Central memory CD4-positive, alpha-beta T cell (primary cell): ENCODE data around the gene PRKAG2.

Experiments used
- DNase-seq: peaks from one replicate; pipeline ENCODE4 v3.0.0; 2022

Gene PRKAG2

DNA sequence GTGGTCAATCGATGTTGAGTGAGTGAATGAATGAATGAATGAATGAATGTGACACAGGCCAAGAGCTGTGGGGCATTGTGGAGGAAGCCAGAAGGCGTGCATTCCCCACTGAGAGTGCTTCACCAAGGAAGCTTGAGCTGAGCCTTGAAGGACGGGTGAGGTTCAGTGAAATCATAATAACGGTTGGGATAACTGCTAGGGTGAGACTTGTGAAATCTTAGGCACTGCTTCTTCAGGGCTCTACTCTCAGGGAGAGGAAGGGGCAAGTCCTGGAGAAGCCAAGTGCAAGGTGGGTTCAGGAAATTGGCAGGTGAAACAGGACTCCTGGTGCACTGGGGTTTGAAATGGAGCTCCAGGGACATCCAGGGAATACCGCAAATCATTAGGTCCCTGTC lies 23.7 kb upstream of the PRKAG2 start:
- DNase-seq, result no peak

DNA sequence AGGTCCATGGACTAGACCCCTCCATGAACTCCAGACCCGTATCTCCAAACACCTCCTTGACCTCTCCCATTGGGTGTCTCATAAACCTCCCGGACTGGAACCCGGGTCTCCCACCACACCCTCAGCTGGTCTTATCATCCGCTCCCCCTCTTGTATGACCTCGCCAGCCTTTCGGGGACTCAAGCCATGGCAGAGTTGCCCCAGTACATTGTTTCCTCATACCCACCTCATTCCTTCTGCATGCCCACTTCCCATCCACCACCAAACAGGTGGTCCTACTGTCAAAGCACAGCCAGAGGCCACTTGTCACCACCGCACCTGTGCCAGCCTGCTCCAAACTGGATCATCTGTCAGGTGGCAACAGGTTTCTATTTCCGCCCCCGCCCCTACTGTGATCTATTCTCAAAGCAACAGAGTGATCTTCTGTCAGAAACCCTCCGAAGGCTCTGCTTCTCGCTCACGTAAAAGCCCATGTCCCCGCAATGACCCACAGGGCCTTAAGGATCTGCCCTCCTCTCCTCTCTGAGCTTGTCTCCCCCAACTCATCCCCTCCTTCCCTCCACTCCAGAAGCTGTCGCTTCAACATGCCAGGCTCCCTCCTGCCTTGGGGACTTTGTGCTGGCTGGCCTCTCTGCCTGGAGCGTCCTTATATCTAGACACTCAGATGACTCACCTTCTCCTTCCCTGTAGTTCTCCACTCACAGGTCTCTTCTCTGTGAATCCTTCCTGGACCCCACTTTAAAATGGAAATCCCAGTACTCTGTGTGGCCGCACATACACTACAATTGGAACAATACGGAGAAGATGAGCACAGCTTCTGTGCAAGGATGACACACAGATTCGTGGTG lies 22.8 kb upstream of the PRKAG2 start:
- DNase-seq, result no peak

DNA sequence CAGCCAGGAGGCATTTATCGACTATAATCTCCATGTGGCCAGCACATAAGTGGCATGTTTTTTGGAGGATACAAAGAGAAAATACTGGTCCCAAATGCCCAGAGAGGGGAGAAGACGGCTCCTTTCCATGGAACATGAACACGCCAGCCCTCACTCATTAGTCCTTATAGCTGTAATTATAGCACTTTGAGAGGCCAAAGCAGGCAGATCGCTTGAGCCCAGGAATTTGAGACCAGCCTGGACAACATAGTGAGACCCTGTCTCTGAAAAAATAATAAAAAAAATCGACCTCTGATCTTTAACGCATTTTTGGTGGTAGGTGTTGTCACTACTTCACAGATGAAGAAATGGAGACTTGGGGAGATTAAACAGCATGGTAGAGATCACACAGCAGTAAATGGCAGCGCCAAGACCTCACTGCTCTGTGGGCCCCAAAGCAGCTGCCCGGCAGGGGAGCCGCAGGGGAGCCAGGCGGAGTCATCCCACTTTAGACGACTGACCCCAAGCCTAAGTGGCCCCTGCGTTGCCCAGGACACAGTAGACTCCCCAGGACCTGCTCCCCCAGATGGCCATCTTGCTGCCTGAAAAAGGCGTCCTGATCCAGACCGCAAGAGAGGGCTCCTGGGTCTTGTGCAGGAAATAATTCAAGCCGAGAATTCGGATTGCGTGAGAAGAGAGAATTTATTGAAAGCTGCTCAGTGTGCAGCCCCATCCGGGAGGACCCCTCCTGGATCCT lies 21.2 kb upstream of the PRKAG2 start:
- no peak for DNase-seq

DNA sequence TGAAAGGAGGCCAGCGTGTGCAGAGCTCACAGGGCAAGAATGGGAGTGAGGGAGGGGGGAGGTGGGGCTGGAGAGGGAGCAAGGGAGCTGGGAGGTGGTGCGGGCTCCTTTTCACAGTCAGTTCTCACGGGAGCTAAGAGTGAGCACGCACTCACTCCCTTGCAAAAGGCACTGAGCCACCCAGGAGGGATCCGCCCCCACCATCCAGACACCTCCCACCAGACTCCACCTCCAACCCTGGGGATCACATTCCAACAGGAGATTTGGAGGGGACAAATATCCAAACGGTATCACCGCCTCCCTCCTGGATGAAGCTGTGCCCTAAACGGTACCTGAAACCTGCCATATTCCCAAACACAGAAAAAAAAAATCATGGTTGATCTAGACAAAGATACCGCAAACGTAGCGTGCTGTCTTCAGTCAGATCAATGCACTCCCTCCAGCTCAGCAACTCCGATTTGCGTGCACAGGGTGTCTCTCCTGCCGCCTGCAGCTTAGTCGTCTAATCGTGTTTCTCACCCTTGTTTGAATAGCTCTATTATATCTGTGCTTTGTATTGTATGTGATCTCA lies 20.3 kb upstream of the PRKAG2 start:
- DNase-seq, result no peak

DNA sequence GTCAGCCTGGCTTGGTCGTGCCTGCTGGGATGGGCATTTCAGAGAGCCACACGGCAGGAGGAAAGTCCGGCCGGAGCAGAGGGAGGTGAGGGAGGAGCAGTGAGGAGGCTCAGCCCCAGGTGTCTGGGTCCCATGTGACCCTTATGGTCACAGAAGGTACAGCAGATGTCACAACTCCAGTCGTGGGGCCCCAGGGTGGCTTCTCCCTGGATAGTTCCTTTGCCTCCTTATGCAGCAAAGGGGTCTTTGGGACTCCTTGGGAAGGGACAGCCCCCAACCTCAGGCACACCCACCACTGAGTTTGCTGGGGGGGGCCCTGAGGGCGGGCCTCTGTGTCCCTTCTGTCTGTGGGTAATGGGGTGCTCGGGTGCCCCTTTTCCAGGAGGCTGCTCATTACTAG lies 19.6 kb upstream of the PRKAG2 start:
- no peak for DNase-seq

DNA sequence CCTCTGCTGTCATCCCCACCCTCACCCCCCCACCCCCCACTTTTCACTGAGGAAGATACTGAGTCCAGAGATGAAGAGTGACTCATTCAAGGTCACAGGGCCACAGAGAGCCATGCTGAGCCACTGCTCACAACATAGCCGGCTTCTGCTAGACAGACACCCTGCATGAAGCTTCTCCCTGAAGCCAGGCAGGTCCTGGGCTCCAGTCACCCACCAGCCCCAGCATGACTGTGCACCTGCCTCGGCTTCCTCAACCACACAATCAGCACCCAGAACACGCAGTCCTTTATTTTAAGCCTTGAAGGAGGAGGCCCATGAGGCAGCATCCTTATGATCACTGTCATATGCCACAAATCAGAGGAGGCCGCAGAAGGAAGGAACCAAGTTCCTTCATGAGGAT lies 19.2 kb upstream of the PRKAG2 start:
- no peak for DNase-seq

DNA sequence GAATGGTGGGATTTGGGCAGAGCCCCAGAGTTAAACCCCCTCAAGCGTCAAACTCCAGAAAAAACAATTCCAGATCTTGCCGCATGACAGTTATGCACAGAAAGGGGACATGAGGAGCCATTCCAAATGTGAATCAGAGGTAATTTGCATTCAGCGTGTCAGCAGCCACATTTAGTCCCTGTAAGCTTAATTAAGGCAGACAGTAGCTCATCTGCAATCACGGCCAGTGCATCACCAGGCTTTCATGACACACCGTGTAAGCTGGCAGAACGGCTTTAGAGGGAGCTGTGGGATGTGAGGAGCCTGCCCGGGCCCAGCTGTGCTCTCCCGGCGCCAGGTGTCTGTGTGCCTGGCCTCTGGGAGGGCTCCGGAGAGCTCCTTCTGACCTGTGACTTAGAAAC lies 18.7 kb upstream of the PRKAG2 start:
- DNase-seq, result no peak

DNA sequence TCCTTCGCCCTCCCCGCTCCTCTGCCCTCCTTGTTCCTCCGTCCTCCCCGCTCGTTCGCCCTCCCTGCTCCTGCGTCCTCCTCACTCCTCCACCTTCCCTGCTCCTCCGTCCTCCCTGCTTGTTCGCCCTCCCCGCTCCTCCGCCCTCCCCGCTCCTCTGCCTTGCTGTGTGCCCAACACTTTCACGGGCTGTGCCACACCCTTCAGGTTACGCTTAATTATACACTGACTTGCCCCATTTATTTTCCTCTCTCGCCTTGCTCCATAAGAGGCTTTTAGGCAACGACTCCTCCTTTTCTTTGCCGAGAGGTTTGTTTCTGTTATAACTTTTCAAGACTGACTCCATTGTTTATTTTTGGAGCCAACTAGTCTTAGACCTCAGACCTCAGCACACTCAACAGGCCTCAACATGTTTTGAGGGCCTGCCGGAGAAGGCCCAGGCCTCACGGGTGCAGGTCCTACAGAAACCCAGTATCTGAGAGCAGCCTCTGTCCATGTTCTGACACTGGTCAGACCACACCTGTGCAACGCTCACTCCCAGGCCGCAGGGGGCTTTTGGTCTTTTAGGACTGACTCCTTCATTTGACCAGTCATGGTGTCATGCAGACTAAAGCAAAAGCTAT lies 18.2 kb upstream of the PRKAG2 start:
- DNase-seq, result no peak

DNA sequence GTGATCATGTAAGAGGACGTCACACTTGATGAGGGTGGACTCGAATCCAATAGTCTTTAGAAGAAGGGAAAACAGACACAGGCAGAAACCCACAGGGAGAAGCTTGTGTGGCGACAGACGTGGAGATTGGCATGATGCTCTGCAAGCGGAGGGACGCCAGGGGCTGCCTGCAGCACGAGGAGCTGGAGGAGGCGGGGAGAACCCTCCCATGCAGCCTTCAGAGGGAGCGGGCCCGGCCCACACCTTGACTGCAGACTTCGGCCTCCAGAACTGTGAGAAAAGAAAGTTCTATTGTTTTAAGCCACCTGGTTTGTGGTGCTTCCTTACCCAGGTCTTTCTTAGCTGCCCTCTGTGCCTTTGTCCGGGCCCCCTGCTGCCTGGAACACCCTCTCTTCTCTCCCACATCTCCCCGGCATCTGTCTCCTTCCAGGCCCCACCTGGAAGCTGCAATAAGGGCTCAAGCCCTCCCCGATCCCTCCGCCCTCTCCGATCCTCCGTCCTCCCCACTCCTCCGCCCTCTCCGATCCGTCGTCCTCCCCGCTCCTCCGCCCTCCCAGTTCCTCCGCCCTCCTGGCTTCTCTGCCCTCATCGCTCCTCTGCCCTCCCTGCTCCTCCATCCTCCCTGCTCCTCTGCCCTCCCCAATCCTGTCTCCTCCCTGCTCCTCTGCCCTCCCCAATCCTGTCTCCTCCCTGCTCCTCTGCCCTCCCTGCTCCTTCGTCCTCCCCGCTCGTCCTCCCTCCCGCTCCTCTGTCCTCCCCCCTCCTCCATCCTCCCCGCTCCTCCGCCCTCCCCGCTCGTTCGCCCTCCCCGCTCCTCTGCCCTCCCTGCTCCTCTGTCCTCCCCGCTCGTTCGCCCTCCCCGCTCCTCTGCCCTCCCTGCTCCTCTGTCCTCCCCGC lies 17.4 kb upstream of the PRKAG2 start:
- DNase-seq, result no peak

DNA sequence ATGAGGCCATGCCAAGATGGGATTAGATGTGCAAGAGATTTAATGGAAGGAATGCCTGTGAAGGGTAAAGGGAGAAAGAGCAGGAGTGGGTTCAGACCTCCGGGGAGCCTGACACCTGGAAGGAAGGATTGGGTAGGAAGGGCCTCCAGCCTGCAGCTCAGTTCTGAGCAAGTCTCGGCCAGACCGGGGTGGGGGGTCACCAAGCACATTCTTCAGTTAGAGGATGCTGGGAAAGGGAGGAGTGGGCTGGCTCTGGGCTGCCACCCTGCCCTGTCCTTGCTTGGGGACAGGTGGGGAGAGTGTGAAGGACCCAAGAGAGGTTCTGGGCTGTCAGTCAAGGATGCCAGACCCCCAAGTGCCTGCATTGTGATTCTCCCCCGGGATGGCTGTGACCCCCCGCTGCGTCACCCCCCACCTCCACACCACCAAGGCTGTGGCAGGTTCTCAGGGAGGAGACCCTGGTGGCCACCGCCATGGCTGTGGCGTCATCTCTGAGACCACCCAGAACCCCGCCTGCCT lies 16.5 kb upstream of the PRKAG2 start:
- DNase-seq, result no peak

DNA sequence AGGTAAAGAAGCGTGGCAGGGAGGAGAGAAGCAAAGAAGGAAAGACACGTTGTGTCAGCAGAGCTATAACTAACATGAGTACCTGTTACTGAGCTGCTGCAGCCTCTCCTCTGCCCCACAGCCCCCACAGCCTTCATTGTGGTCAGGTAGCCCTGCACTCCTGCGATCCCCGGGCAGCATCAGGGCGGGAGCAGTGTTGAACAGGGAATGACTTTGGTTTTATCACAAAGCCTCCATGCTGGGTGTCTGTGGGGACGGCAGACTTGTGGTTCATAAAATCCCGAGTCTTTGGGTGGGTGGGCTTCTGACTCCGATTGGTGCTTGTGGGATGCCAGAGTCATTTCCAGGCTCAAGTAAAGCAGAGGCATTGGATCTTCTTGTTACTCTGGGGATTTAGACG lies 14.8 kb upstream of the PRKAG2 start:
- DNase-seq, result no peak

DNA sequence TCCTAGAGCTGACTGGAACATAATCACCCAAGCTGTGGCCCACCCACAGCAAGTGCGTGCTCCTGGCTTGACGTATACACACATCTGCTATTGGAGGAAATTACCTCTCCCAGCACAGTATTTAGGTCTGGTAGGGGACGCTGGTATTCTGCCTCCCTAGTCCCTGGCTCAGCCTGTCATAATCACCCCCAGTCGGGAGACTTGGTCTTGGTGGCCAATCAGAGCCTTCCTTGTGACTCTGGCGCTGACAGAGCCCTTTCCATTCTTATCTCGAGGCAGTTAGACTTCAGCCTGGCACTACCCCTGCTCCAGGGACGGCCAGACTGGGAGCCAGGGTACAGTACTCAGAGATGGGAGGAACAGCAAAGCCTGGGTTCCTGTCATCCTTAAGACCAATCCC lies 14.3 kb upstream of the PRKAG2 start:
- DNase-seq, result no peak

DNA sequence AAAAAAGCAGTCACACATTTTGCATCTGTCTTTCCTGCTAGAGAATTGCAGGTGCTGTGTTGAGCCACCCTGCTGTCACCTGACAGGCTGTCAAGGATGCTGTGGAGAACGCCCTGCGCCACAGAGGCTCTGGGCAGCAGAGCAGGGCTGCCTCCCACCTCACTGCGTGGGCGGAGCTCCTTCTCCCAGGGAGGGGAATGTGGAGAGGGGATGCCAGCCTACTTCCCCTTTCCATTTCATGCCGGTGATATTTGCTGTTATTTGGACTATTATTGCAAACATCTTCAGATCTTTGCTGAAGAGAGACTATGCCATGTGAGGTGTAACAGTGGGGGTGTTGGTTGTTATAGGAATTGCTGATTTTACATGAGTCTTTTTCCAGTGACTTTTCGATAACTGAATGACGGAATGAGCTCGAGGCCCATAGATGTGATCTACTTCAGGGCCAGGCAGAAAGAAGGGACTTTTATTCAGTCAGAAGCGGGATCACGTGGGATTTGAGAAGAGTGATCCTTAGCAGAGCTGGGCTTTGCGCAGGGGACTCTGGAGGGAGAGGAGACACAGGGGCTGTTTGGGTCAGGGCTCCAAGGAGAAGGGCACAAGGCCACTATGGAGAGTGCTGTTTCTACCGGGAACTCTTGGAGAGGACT lies 13.6 kb upstream of the PRKAG2 start:
- no peak for DNase-seq

DNA sequence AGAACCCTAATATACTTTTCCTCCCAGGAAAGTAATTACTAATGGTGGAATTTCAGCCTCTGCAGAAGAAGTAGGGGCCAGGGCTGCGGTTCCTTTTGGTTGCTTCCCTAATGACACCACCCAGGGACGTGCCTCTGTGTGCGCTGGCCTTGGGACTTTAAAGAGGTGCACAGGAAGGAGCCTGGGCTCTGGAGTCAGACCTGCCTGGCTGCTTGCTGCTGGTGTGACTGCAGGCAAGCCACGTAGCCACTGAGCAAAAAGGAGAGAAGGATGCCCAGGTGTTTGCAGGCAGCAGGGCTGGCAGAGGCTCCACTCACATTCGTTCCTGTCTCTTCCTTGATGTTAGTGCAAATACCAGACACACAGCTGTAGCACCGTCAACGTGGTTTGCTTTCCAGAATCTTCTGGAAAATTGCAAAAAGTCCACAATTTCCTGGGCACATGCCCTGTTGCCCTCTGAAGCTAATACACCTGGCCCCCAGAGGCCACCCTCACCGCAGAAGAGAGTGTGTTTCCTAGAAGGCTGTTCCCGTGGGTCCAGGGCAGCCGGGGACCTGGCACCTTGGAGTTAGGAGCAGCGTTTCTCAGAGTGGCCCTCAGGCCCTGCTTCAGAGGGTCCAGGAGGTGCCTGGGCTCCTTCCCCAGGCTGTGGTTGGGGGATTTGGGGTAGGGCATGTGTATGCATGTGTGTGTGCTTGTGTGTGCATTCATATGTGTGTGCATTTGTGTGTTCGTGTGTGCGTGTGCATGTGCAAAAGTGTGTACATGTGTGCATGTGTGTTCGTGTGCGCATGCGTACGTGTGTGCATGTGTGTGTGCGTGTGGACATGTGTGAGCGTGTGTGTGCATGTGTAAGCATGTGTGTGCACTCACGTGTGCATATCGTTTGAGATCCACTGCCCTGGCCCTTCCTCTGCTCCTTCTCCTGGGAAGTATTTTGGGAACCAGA lies 12.8 kb upstream of the PRKAG2 start:
- no peak for DNase-seq

DNA sequence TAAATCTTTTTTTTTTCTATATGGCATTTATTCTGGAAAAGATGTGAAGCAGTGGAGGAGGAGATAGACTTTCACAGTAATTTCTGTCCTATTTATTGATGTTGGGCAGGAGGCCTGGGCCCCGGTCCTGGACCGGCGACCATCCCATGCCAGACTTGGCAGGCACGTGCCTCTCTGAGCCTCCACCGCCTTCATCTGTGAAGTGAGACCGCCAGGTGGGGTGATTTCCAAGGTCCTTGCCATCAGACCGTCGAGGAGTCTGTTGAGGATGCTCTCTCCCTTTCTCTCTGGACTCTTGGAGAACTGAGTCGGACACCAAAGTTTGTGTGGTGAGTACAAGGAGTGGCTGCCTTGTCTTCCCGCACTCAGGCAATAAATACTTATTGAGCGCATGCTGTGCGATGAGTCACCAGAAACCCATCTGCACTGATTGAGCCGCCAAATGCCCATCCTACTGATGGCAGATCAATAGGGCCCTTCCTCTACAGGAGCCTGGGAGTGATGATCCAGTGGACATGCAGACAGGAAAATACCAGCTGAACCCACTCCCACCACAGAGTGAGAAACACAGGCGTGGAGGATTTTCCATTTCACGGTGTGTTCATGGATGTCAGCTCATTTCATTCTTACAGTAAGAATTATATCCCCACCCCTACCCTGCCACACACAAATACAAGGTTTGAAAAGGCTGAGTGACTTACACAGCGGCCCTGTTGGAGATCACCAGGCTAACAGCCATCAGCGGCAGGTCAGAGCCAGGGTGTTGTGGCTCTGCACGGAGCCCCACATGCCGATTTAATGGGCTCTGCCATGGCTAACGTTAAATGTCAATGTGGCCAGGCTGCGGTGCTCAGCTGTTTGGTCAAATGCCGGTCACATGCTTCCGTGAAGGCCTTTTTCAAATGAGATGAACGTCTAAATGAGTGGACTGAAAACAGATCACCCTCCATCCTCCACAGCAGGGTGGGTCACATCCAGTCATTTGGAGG lies 11.5 kb upstream of the PRKAG2 start:
- no peak for DNase-seq

DNA sequence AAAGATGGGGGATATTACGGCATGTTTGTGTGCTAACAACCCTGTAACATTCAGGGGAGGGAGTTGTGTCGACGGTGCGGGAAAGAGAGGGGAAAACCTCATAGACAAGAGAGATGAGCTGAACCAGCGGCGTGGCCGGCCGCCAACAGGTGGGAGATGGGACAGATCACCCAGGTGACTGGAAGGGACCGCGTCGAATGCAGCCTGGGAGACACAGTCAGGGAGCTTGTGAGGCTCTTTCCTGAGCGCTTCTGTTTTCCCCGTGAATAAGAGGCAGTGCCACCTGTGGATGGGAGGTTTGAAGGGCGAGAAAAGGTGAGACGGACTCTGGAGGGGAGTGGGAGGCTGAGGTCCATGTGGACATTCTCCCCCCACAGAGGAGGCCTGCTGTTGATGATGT lies 9.9 kb upstream of the PRKAG2 start:
- DNase-seq, result no peak

DNA sequence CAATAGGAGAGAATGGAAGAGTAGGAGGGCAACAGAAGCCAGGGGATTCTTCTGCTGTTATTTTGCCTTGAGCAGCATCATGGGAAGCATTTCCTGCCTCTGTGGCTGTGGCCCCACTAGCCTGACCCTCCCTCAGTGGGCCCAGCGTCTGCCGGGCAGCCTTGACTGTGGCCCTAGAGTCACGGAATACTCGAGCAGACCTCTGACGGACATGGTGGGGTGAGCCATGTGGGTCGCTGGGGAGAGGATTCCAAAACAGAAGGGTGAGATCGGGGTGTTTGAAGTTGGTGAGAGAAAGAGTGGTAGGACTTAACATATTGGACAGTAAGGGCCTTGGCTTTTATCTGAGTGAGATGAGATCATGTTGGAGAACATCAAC lies 8.3 kb upstream of the PRKAG2 start:
- no peak for DNase-seq

DNA sequence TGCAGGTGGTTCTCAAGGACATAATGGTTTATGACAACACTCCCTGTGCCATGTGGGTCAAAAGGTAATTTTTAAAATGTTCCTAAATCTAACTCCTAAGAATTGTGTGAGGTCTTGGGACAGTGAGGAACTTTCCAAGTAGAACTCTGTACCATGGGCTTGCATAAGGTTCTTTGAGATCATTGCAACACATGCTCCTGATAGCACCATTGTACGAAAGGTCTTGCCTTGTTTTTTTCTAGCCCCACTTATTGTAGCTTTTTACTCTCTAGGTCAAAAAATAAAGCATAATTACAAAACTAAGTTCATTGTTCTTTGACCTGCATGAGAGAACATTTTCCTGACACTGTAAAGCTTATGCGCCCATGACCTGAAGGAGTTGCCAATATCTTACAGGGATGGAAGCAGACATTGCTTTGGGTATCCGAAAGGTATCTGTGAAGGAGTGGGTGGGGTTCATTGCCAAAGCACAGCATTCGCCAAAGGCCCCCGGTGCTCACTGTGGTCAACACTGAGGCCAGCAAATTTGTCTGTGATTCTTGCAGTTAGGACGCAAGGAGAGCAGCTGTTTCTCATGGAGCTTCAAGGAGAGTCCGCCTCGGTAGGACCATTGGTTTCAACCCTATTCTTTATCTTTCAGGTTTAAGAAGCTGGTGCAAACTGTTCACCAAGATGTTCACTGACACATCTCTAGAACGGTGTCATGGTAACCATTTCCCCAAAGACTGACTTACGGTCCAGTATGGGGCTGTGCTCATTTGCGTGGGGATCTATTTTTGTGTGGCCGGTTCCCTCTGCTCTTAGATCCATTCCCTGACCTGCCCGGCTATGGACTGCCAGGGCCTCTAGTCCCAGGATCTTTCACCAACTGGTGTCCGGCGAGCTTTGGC lies 7.6 kb upstream of the PRKAG2 start:
- DNase-seq, result no peak
